ENCODE measurements around the gene PEX7. TPM values are rescaled to one million over a fixed set of nuclear protein-coding genes. Genes with fewer than 3 reads are reported as not detected.
"Not testable (repeated sequence)": the region's sequence is repeated elsewhere in the genome, so short reads cannot be mapped to it uniquely, and the experiment has no call there.

PEX7 gene
- total RNA-seq, 4 donors from 2014 or later = 5.0 to 10.7 (median 8.8) TPM

DNA sequence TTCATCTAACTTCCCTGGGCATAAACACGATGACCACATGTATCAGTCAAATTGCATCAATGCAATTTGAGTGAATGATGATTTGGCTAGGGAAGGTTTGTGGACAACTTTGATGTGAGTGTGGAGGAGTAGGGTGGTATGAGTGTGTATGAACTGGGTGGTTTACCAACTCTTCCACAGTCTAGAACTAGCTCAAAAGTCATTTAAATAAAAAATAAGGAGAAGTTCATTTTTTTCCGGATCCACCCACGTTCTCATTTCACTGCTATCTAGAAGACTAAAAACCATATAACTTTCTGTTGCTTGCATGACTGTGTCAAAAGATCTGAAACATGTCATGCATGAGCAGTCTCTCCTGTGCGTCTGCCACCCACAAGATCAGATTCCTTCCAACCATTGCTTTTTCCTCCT lies 123.3 kb downstream of the PEX7 start:
- Histone ChIP-seq H3K27ac (no peak overlapping the region), H3K4me3 (no peak overlapping the region), H3K4me1 (no peaks in the 10 kb centered on the region), H3K27me3 (peaks cover 0 to 5% of the 10 kb centered on the region in 2 donors), H3K9me3 (no peaks in the 10 kb centered on the region), H3K36me3 (no peaks in the 10 kb centered on the region)
- DNase-seq (ENCODE audit: low spot score in 2 of 2) = no peak
- 69 to 84% methylated on average over 4 of the region's 4 CpGs for WGBS, 2 donors
- TF ChIP-seq POLR2A (IDR thresholded peaks at IDR 0.05) (no peak), EP300 (IDR thresholded peaks at IDR 0.05) (no peak)
- TF ChIP-seq, protein P1, sequence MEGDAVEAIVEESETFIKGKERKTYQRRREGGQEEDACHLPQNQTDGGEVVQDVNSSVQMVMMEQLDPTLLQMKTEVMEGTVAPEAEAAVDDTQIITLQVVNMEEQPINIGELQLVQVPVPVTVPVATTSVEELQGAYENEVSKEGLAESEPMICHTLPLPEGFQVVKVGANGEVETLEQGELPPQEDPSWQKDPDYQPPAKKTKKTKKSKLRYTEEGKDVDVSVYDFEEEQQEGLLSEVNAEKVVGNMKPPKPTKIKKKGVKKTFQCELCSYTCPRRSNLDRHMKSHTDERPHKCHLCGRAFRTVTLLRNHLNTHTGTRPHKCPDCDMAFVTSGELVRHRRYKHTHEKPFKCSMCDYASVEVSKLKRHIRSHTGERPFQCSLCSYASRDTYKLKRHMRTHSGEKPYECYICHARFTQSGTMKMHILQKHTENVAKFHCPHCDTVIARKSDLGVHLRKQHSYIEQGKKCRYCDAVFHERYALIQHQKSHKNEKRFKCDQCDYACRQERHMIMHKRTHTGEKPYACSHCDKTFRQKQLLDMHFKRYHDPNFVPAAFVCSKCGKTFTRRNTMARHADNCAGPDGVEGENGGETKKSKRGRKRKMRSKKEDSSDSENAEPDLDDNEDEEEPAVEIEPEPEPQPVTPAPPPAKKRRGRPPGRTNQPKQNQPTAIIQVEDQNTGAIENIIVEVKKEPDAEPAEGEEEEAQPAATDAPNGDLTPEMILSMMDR (IDR thresholded peaks at IDR 0.05) = no peak

DNA sequence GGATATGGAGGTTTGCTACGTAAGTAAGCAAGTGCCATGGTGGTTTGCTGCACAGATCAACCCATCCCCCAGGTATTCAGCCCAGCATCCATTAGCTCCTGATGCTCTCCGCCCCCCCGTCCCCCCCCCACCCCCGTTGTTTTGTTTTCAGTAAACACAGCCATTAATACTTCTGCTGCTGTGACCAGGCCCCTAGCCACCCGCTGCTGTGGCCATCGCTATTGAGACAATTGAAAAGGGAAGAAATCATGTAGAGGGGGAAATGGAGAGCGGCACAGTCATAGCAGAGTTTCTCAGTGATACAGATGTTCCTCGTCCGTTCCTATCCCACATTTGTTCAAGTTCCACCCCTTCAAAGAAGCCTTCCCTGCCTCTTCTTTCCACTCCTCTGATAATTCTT lies 124.6 kb downstream of the PEX7 start:
- H3K4me3 ChIP-seq = no peak overlapping the region
- WGBS, 2 donors = 39 to 48% methylated on average over 9 of the region's 9 CpGs
- DNase-seq (ENCODE audit: low spot score in 2 of 2) = no peak
- no peaks in the 10 kb centered on the region for H3K4me1 ChIP-seq
- no peaks in the 10 kb centered on the region for H3K36me3 ChIP-seq
- H3K27me3 ChIP-seq = peaks cover 0 to 5% of the 10 kb centered on the region in 2 donors
- H3K27ac ChIP-seq = no peak overlapping the region
- H3K9me3 ChIP-seq = no peaks in the 10 kb centered on the region
- TF ChIP-seq EP300 (IDR thresholded peaks at IDR 0.05) (no peak), POLR2A (IDR thresholded peaks at IDR 0.05) (no peak)
- TF ChIP-seq, protein P1 (IDR thresholded peaks at IDR 0.05) = no peak

- H3K27me3 ChIP-seq; H3K36me3 ChIP-seq; H3K27ac ChIP-seq; DNase-seq (ENCODE audit: low spot score in 2 of 2); H3K9me3 ChIP-seq; H3K4me3 ChIP-seq; H3K4me1 ChIP-seq: not testable (repeated sequence)
- WGBS, 2 donors = 93 to 95% methylated on average over 3 of the region's 3 CpGs
These were observed 127.6 kb downstream of the PEX7 start for GRCh38 chr6:136949957-136950356.

GRCh38 chr6:136950436-136951126 lies 128.2 kb downstream of the PEX7 start:
- Histone ChIP-seq H3K27ac (no peak overlapping the region), H3K4me3 (no peak overlapping the region), H3K9me3 (no peaks in the 10 kb centered on the region), H3K36me3 (no peaks in the 10 kb centered on the region), H3K27me3 (no peaks in the 10 kb centered on the region), H3K4me1 (no peaks in the 10 kb centered on the region)
- WGBS, 2 donors = 66 to 78% methylated on average over 4 of the region's 4 CpGs
- TF ChIP-seq, protein P1 (IDR thresholded peaks at IDR 0.05) = no peak
- TF ChIP-seq EP300 (IDR thresholded peaks at IDR 0.05) = no peak
- no peak for TF ChIP-seq POLR2A (IDR thresholded peaks at IDR 0.05)
- DNase-seq (ENCODE audit: low spot score in 2 of 2) = no peak

DNA sequence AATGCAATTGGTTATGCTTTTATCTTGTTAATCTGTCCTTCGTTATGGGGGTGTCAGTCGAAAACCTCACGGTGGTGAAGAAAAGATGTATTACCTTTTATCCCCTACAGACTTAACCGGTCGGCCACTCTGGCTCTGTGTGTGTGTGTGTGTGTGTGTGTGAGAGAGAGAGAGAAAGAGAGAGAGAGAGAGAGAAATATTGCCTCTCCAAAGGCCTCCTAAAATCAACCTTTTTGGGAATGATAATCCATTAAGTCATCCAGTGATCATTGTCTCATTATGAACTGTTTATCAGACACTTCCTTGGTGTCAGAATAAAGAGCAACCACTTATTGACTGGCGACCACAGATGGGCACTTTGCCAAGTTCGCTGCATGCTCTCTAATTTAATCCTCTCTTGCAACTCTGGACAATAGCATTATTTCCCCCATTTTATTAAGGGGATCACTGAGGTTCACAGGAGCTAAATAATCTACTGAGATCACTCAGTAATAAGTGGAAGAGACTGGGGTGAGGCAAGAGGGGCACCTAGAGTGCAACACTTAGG lies 130.4 kb downstream of the PEX7 start:
- Histone ChIP-seq H3K4me3 (no peak overlapping the region), H3K4me1 (no peaks in the 10 kb centered on the region), H3K36me3 (no peaks in the 10 kb centered on the region), H3K27ac (no peak overlapping the region), H3K9me3 (no peaks in the 10 kb centered on the region), H3K27me3 (no peaks in the 10 kb centered on the region)
- TF ChIP-seq, protein P1 (IDR thresholded peaks at IDR 0.05) = no peak
- no peak for TF ChIP-seq POLR2A (IDR thresholded peaks at IDR 0.05)
- no peak for TF ChIP-seq EP300 (IDR thresholded peaks at IDR 0.05)
- DNase-seq (ENCODE audit: low spot score in 2 of 2) = no peak
- 58 to 59% methylated on average over 7 of the region's 7 CpGs for WGBS, 2 donors

All from tibial nerve (tissue), 4 donors.